MCF 10A (cell line): ENCODE measurements around the gene HNRNPH2. TPM values are rescaled to one million over a fixed set of nuclear protein-coding genes. Genes with fewer than 3 reads are reported as not detected.

Source experiments
- BruUV-seq: library from RNA; stranded (reverse); fragments of 400-500 nt; replicated peaks from 2 replicates; lab custom pipeline; 2021; lab: Mats Ljungman, UMichigan
- CTCF ChIA-PET: fragments of 300-600 bp; sonication (Branson Sonifier 250); formaldehyde crosslinking; extraction: SDS; loops from one replicate; lab custom pipeline; 2021; ENCODE audit warnings: antibody characterized with exemption, inconsistent platforms; lab: Yijun Ruan, JAX
- POLR2A ChIA-PET: fragments of 300-600, 350-650 bp; sonication (Branson Sonifier 250); formaldehyde crosslinking; extraction: SDS; loops from one replicate; lab custom pipeline; 2020; ENCODE audit warnings: antibody characterized with exemption, inconsistent platforms; lab: Yijun Ruan, JAX
- DNase-seq: peaks from one replicate; pipeline ENCODE4 v3.0.0-alpha.2; 2018; ENCODE audit not compliant: unreplicated experiment
- H3K27ac Mint-ChIP-seq: one replicate; pipeline ENCODE4 v1.8.0; 2022; ENCODE audit warnings: mild to moderate bottlenecking, low read depth, mixed read lengths; ENCODE audit not compliant: unreplicated experiment
- H3K27me3 Mint-ChIP-seq: one replicate; pipeline ENCODE4 v1.8.0; 2022; ENCODE audit warnings: mixed read lengths; ENCODE audit not compliant: insufficient read depth, unreplicated experiment
- H3K36me3 Mint-ChIP-seq: one replicate; pipeline ENCODE4 v1.8.0; 2022; ENCODE audit warnings: mild to moderate bottlenecking, moderate library complexity, mixed read lengths; ENCODE audit not compliant: insufficient read depth, unreplicated experiment
- H3K4me1 Mint-ChIP-seq: one replicate; pipeline ENCODE4 v1.8.0; 2022; ENCODE audit warnings: mixed read lengths; ENCODE audit not compliant: insufficient read depth, unreplicated experiment
- H3K4me3 Mint-ChIP-seq: one replicate; pipeline ENCODE4 v1.8.0; 2022; ENCODE audit warnings: mild to moderate bottlenecking, moderate library complexity, mixed read lengths; ENCODE audit not compliant: unreplicated experiment
- H3K9me3 Mint-ChIP-seq: one replicate; pipeline ENCODE4 v1.8.0; 2022; ENCODE audit warnings: mixed read lengths; ENCODE audit not compliant: unreplicated experiment
- intact Hi-C: fragments of 100-400 bp; cut with micrococcal nuclease; formaldehyde crosslinking; loops from 2 replicates; pipeline ENCODE4 v1.14.1; 2022
- total RNA-seq: library from RNA; stranded (reverse); gene quantifications from 2 replicates; pipeline ENCODE4 v1.2.3, GENCODE V29; 2022
- TF ChIP-seq, protein P1 (sequence below): fragments of 200-600 bp; IDR thresholded peaks from one replicate; pipeline ENCODE4 v1.8.0; 2022; ENCODE audit warnings: antibody characterized with exemption, mild to moderate bottlenecking; ENCODE audit not compliant: unreplicated experiment

The HNRNPH2 gene
- total RNA-seq, 1 experiment from 2014 or later = 35.5 TPM

DNA sequence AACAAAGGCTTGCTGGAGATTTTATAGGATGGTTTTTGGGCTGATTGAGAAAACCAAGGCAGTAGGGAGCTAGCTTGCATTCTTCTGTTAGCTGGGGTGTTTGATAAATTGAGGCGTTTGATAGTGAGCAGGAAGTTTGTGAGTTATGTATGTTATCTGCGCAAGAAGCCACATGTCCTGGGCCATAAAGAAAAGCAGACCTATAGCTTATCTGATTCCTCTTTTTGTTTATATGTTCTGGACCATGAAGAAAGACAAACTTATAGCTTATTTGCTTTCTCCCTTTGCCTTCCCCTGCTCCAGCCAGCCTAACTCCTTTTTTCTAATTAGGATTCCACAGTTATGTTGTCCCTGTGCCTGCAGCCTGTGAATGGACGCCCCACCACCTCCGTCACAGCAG, 9.2 kb downstream of the HNRNPH2 start:
- ChIA-PET CTCF (interaction anchor here (0.6 to 3.7 kb wide), 11 partner anchors 11 to 495 kb away, joined by 3 to 28 read pairs (median 4); no protein-coding TSS in a partner anchor), POLR2A (no interaction called here)
- Mint-ChIP-seq H3K4me3 (no peak overlapping the region), H3K36me3 (peaks cover 18% of the 10 kb centered on the region), H3K27ac (no peak overlapping the region), H3K27me3 (peaks cover 69% of the 10 kb centered on the region), H3K9me3 (no peaks in the 10 kb centered on the region), H3K4me1 (no peaks in the 10 kb centered on the region)
- TF ChIP-seq, protein P1, sequence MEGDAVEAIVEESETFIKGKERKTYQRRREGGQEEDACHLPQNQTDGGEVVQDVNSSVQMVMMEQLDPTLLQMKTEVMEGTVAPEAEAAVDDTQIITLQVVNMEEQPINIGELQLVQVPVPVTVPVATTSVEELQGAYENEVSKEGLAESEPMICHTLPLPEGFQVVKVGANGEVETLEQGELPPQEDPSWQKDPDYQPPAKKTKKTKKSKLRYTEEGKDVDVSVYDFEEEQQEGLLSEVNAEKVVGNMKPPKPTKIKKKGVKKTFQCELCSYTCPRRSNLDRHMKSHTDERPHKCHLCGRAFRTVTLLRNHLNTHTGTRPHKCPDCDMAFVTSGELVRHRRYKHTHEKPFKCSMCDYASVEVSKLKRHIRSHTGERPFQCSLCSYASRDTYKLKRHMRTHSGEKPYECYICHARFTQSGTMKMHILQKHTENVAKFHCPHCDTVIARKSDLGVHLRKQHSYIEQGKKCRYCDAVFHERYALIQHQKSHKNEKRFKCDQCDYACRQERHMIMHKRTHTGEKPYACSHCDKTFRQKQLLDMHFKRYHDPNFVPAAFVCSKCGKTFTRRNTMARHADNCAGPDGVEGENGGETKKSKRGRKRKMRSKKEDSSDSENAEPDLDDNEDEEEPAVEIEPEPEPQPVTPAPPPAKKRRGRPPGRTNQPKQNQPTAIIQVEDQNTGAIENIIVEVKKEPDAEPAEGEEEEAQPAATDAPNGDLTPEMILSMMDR = no peak
- intact Hi-C loops = loop anchor here (5.0 kb wide), 2 partner anchors 180 to 670 kb away; no protein-coding TSS in a partner anchor
- no peak for DNase-seq
- no TSS peak for BruUV-seq

- CTCF ChIA-PET = interaction anchor here (0.6 to 3.7 kb wide), 7 partner anchors 10 to 496 kb away, joined by 3 to 28 read pairs (median 4); no protein-coding TSS in a partner anchor
- H3K4me1 Mint-ChIP-seq = no peaks in the 10 kb centered on the region
- H3K4me3 Mint-ChIP-seq = no peak overlapping the region
- DNase-seq = no peak
- TF ChIP-seq, protein P1 = no peak
- peaks cover 9% of the 10 kb centered on the region for H3K36me3 Mint-ChIP-seq
- POLR2A ChIA-PET = no interaction called here
- H3K27me3 Mint-ChIP-seq = peaks cover 63% of the 10 kb centered on the region
- H3K9me3 Mint-ChIP-seq = no peaks in the 10 kb centered on the region
- intact Hi-C loops = loop anchor here (5.0 kb wide), 2 partner anchors 179 to 669 kb away; no protein-coding TSS in a partner anchor
- no peak overlapping the region for H3K27ac Mint-ChIP-seq
- BruUV-seq = no TSS peak
Measured at GRCh38 chrX:101417981-101418841, 10.2 kb downstream of the HNRNPH2 start.

- CTCF ChIA-PET = no interaction called here
- intact Hi-C loops = loop anchor here (5.0 kb wide), 2 partner anchors 178 to 668 kb away; no protein-coding TSS in a partner anchor
- no peaks in the 10 kb centered on the region for H3K36me3 Mint-ChIP-seq
- POLR2A ChIA-PET = interaction anchor here (1.3 kb wide), 1 partner anchor 10 kb away, joined by 4 read pairs; no protein-coding TSS in a partner anchor
- no peak overlapping the region for H3K4me3 Mint-ChIP-seq
- TF ChIP-seq, protein P1 = no peak
- BruUV-seq = no TSS peak
- H3K9me3 Mint-ChIP-seq = no peaks in the 10 kb centered on the region
- H3K27ac Mint-ChIP-seq = no peak overlapping the region
- no peaks in the 10 kb centered on the region for H3K4me1 Mint-ChIP-seq
- DNase-seq = no peak
- H3K27me3 Mint-ChIP-seq = peaks cover 65% of the 10 kb centered on the region
Measured at GRCh38 chrX:101419489-101419888, 11.5 kb downstream of the HNRNPH2 start.

DNA sequence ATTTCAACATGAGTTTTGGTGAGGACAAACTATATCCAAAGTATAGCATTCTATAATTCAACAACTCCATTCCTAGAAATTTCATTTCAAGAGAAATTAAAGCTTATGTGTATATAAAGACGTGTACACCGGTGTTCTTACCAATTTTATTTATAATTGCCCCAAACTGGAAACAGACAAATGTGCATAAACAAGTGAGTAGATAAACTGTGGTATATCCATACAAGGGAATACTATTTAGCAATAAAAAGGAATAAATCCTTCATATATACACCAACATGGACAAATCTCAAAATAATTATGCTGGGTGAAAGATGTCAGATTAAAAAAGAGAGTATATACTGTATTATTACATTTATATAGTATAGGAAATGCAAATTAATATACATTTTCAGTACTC, 19.9 kb downstream of the HNRNPH2 start:
- DNase-seq = no peak
- ChIA-PET CTCF (interaction anchor here (3.3 kb wide), 1 partner anchor 12 kb away, joined by 28 read pairs; no protein-coding TSS in a partner anchor), POLR2A (no interaction called here)
- no peaks in the 10 kb centered on the region for H3K4me1 Mint-ChIP-seq
- no peaks in the 10 kb centered on the region for H3K36me3 Mint-ChIP-seq
- intact Hi-C loops = no loop called here
- peaks cover 25% of the 10 kb centered on the region for H3K27me3 Mint-ChIP-seq
- H3K27ac Mint-ChIP-seq = no peak overlapping the region
- TF ChIP-seq, protein P1 = no peak
- no peaks in the 10 kb centered on the region for H3K9me3 Mint-ChIP-seq
- no TSS peak for BruUV-seq
- no peak overlapping the region for H3K4me3 Mint-ChIP-seq
